ENCODE data around the gene MAB21L3. TPM values are rescaled to one million over a fixed set of nuclear protein-coding genes. Genes with fewer than 3 reads are reported as not detected.

The MAB21L3 gene
- total RNA-seq, 1 experiment from 2014 or later: not detected

- Histone ChIP-seq H3K4me2 (ENCODE audit: insufficient read depth, insufficient read length, low read length) (no peak overlapping the region), H3K9me3 (ENCODE audit: control insufficient read depth, low read depth, low read length) (no peaks in the 10 kb centered on the region), H2BK20ac (ENCODE audit: low read depth, low read length, poor library complexity, severe bottlenecking) (no peak overlapping the region), H2BK12ac (ENCODE audit: insufficient read length, low read depth, low read length) (no peak overlapping the region), H2BK120ac (ENCODE audit: low read depth, low read length, poor library complexity, severe bottlenecking) (no peak overlapping the region), H3K56ac (ENCODE audit: insufficient read length, low read depth, low read length) (no peak overlapping the region), H2AK5ac (ENCODE audit: insufficient read length, low read length) (no peak overlapping the region), H3K4me1 (ENCODE audit: insufficient read depth, low read length) (no peaks in the 10 kb centered on the region), H4K20me1 (ENCODE audit: control insufficient read depth, insufficient read depth, insufficient read length) (no peaks in the 10 kb centered on the region), H4K91ac (ENCODE audit: insufficient read length, low read depth, low read length) (no peak overlapping the region), H3K18ac (ENCODE audit: insufficient read length, low read depth, low read length) (no peak overlapping the region), H2AFZ (ENCODE audit: low read length) (no peak overlapping the region), H3K79me2 (ENCODE audit: insufficient read depth, low read length) (no peaks in the 10 kb centered on the region), H3K27me3 (ENCODE audit: insufficient read depth, low read length) (no peaks in the 10 kb centered on the region), H4K5ac (ENCODE audit: insufficient read length, low read depth, low read length) (no peak overlapping the region), H3K23me2 (ENCODE audit: insufficient read length, low read depth, low read length, poor library complexity, severe bottlenecking) (no peaks in the 10 kb centered on the region), H3K23ac (ENCODE audit: insufficient read length, low read depth, low read length) (no peak overlapping the region), H3K9ac (ENCODE audit: extremely low read depth, insufficient read length, low read length) (no peak overlapping the region), H4K8ac (replicated peaks; ENCODE audit: insufficient read length, low read depth, low read length) (no peak overlapping the region), H2BK5ac (ENCODE audit: insufficient read length, low read length) (no peak overlapping the region), H3K27ac (ENCODE audit: insufficient read length, low read depth, low read length) (no peak overlapping the region), H3K79me1 (ENCODE audit: insufficient read depth, low read depth, low read length, poor library complexity, severe bottlenecking) (no peaks in the 10 kb centered on the region), H3K14ac (ENCODE audit: insufficient read depth, low read length) (no peak overlapping the region), H3T11ph (ENCODE audit: low read length) (no peak overlapping the region), H2BK15ac (ENCODE audit: low read depth, low read length) (no peak overlapping the region), H3K4ac (ENCODE audit: low read depth, low read length) (no peak overlapping the region)
- DNase-seq: no peak
- Mint-ChIP-seq H3K27me3 (ENCODE audit: low read depth) (no peaks in the 10 kb centered on the region), H3K27ac (no peak overlapping the region), H3K36me3 (ENCODE audit: insufficient read depth in 1 of 3, low read depth in 3 of 3) (peaks cover 0 to 8% (median 0%) of the 10 kb centered on the region in 3 experiments; a peak in 2 of 7 replicates), H3K9me3 (peaks cover 5 to 10% of the 10 kb centered on the region in 2 experiments; a peak in 3 of 5 replicates), H3K4me1 (no peaks in the 10 kb centered on the region), H3K4me3 (no peak overlapping the region)
- TF ChIP-seq CTCF (conservative IDR thresholded peaks at IDR 0.05): no peak
- no CpG with 5 or more reads among the region's 1 CpG for WGBS (ENCODE audit: extremely low coverage, insufficient read length, low lambda C conversion rate)
Observed at GRCh38 chr1:116096013-116096618, 15.1 kb upstream of the MAB21L3 start.
